NCI-H2107 treated with DMSO at 0.1 percent for 48 hours (cell line): ENCODE measurements around the gene USP2.

Experiments used
- DNase-seq: peaks from one replicate; lab custom pipeline; 2025; ENCODE audit not compliant: unreplicated experiment; lab: John Stamatoyannopoulos, UW

USP2 gene

GRCh38 chr11:119342362-119343130 is 38.9 kb downstream of the USP2 start:
- DNase-seq = no peak

DNA sequence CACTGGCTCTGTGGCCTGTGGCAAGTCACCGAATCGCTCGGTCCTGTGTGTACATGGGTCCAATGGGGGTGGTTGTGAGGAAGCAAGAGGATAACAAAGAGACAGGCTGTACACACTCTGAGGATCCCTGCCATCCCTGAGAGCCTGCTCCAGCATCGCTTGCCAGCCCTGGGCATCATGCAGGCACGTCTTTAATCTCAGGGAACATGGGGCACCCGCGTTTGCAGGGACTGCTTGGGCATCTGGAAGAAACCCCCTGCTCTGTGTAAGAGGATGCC is 39.5 kb downstream of the USP2 start:
- DNase-seq = no peak

DNA sequence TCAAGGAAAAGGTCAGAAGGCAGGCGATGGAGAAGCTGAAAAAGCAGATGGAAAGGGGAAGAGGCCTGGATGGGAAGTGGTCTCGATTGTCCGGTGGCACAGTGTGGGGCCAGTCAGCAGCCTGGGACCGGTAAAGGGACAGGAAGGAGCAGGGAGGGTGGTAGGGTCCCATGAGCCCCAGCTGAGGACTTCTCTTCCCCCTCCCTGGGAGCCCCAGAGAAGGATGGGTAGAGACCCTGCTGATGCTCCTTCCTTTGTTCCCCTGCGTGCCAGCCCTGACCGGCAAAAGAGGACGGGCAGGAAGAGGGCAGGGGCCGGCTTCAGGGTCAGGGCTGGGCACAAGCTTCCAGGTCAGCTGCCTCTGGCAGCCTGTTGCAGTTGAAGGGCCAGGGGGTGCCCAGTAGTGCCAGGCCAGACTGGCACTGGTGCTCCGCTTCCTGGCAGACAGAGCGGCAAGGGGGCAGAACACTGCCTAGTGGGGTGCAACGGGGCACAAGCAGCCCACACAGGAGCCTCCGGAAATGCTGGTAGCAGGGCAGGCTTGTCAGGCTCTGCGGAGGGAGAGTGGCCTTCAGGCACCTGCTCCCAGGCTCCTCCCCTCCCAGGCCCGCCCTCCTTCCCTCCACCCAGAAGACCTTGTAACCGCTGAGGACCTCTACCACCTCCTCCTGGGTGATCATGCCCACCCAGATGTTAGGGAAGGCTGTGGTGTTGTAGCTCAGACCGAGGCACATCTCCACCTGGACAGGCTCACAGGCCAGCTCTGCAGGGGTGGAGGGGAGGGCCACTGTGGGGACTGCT is 40.1 kb downstream of the USP2 start:
- no peak for DNase-seq

GRCh38 chr11:119340335-119341221 is 40.9 kb downstream of the USP2 start, which contains the start of gene C1QTNF5:
C1QTNF5 (minus strand) TSS chr11:119340883; CDS start chr11:119340397, 486 bp downstream.
- DNase-seq = no peak

DNA sequence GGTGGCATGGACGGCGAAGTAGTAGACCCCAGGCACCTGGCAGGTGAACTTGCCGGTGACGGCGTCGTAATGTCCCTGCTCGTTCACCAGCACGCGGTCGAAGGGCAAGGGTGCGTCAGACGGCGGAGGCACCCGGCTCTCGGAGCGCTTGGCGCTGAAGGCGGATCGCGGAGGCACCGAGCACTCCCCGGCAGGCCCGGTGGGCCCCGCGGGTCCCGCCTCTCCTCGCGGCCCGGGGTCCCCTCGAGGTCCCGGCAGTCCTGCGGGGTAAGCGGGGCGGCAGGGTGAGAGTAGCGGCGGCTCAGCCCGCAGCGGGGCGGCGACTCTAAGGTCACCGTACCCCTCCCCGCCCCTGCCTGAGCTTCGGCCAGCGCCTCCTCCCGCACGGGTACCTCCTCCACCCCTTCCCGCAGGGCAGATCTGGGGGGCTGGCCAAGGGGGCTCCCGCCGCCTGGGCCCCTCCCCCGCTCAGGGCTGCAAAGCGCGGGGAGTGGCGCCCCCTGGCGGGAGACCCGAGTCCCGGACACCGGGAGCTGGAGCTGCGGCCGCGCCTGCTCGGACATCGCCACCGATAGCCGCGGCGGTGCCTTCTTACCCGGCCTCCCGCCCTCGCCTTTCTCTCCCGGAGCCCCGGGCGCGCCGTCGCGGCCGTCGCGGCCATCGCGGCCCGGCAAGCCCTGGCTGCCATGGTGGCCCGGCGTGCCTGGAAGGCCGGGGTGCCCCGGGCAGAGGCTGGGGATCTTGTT is 41.7 kb downstream of the USP2 start:
- DNase-seq = no peak

- no peak for DNase-seq
These were observed 42.4 kb downstream of the USP2 start for GRCh38 chr11:119338965-119339588.

- DNase-seq = peak; percentile 37
These were observed 43.1 kb downstream of the USP2 start for GRCh38 chr11:119338318-119338890.

GRCh38 chr11:119337581-119338317 is 43.7 kb downstream of the USP2 start:
- DNase-seq = no peak

- DNase-seq = no peak
These were observed 44.6 kb downstream of the USP2 start for GRCh38 chr11:119336744-119337469.

GRCh38 chr11:119335655-119336543 is 45.6 kb downstream of the USP2 start:
- no peak for DNase-seq

GRCh38 chr11:119335091-119335654 is 46.3 kb downstream of the USP2 start:
- DNase-seq = no peak

DNA sequence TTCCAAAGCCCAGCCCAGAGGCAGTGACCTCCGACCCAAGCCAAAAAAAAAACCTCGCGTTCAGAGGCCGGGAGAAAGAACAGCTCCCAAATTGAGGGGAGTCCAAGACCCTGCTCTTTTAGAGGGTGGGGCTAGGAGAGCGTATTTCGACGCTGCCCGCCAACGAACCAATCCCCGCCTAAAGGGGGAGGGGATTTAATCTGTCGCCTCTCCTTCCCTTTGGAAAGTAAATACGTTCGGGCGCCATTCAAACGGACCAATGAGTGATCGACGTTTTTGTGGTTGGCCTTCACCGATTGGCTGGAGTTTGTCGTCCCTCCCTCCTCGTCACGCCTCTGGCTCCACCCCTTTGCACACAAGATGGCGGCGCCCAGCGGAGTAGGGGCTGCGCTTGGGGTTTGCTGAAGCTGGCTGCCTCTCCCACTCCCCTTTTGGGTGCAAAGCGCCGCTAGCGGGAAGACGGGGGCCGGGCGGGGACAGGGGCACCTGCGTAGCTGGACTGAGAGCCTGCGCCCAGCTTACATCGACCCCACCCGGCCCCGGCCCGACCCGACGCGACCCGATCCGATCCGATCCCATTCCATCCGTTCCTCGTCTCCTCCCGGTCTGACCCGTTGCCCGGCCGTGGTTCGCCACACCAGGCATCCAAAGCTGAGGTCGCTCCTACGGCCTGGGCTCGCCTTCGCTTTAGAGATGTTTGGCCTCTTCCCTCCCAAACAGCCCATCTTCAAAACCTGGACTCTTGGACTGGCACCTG is 47.1 kb downstream of the USP2 start, which contains the start of gene RNF26:
RNF26 (plus strand) TSS at position 354 of the 757 bp plus-strand sequence. CDS start 596 bp downstream, outside the sequence.
- DNase-seq = peak; percentile 92

- DNase-seq = no peak
These were observed 49.3 kb downstream of the USP2 start for GRCh38 chr11:119332111-119332765.

GRCh38 chr11:119330237-119330636 is 51.3 kb downstream of the USP2 start:
- DNase-seq = no peak

GRCh38 chr11:119329320-119329719 is 52.2 kb downstream of the USP2 start:
- no peak for DNase-seq

DNA sequence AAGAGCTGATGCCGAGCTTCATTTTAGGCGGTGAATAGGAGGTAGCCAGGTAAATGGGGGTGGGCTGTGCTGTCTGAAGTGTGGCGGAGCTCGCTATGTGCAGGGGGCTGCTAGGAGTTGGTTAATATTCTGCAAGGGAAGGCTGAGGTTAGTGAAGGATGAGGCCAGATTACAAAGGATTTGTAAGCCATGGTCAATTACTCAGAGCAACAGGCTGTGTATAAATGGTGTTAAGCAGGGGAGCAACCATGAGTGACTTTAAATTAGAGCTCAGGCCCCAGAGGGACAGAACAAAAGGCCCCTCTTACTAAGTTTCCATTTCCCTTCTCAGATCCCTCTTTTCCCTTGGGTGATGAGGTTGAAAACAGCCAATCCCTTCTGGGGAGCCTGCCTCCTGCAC is 57.3 kb downstream of the USP2 start:
- peak; percentile 21 for DNase-seq
